ENCODE results near the gene ZNF624.

ZNF624 gene

DNA sequence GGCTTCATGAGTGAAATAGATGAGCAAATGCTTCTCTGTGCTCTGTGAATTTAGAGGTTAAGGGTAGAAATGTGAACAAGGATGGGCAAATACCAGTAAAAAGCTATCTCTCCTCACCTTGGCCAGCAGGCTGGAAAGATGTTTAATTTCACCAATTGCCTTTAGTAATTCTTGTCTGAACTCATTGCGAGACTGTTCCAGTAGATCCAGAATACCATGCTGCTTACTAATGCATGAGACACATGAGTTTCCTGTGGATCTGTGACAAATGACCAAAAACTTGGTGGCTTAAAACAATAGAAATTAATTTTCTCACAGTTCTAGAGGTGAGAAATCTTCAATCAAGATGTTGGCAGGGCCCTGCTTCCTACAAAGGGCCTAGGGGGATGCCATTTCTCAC is 9.3 kb upstream of the ZNF624 start:
- H3K4me3 ChIP-seq (ENCODE audit: low read length) = no peak overlapping the region
- no peaks in the 10 kb centered on the region for H3K9me3 ChIP-seq (ENCODE audit: control insufficient read depth, insufficient read depth, low read length)
- DNase-seq (ENCODE audit: low read depth, low spot score) = no peak
- H3K27ac ChIP-seq (ENCODE audit: low read length) = no peak overlapping the region
- H3K36me3 ChIP-seq (ENCODE audit: control insufficient read depth, insufficient read depth, low read length) = no peaks in the 10 kb centered on the region
- H3K4me1 ChIP-seq (ENCODE audit: control insufficient read depth, insufficient read depth, low read length) = no peaks in the 10 kb centered on the region
- WGBS (ENCODE audit: insufficient coverage, insufficient read length) = no CpG with 5 or more reads among the region's 1 CpG
- no peaks in the 10 kb centered on the region for H3K27me3 ChIP-seq (ENCODE audit: control insufficient read depth, insufficient read depth, low read length)

DNA sequence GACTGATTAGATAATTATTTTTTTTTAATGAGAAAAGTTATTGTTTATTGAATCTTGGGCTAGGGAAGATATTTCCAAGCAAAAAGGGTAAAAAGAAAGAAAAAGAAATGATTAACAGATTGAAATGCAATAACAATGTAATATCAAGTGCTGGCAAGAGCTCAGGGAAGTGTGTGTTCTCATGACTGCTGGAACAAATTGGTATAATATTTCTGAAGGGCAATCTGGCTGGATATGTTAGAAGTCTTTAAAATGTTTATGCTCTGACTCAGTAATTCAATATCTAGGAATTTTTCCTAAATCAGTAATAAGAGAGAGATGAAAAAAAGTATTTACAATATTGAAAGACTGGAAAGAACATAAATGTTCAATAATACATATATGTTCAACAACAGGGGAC is 7.6 kb upstream of the ZNF624 start:
- H3K9me3 ChIP-seq (ENCODE audit: control insufficient read depth, insufficient read depth, low read length) = no peaks in the 10 kb centered on the region
- DNase-seq (ENCODE audit: low read depth, low spot score) = no peak

DNA sequence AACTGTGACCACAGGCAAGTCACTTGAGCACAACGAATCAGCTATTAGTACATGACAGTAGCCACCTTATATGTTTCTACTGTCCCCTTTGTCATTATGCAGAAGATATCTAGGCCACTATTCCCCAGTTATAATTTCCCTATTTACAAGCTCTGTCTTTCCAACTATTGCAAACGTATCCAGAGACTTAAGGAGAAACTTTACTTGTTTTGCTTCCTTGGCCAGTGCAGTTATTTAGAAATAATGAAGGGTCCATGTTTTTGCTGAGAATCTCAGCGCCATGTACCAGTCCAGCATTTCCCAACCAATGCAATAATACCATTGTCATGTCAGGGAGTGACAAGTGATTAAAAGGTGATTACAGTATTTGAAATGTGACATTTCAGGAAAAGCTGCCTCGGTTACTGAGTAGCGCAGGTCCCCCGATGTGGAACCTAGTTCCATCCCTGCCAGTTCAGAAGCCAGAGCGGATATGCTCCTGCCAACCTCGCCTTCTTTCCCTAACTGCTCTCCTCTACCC is 743 bp downstream of the ZNF624 start:
- Histone ChIP-seq H3K9me3 (ENCODE audit: control insufficient read depth, insufficient read depth, low read length) (no peaks in the 10 kb centered on the region), H3K27ac (ENCODE audit: low read length) (no peak overlapping the region), H3K27me3 (ENCODE audit: control insufficient read depth, insufficient read depth, low read length) (no peaks in the 10 kb centered on the region), H3K4me1 (ENCODE audit: control insufficient read depth, insufficient read depth, low read length) (no peaks in the 10 kb centered on the region), H3K36me3 (ENCODE audit: control insufficient read depth, insufficient read depth, low read length) (no peaks in the 10 kb centered on the region), H3K4me3 (ENCODE audit: low read length) (peak overlapping the region; percentile 59)
- no peak for DNase-seq (ENCODE audit: low read depth, low spot score)
- WGBS (ENCODE audit: insufficient coverage, insufficient read length) = no CpG with 5 or more reads among the region's 8 CpGs

More for the DNA sequence above, 7.6 kb upstream of the ZNF624 start:
- no peaks in the 10 kb centered on the region for H3K36me3 ChIP-seq (ENCODE audit: control insufficient read depth, insufficient read depth, low read length)
- H3K4me1 ChIP-seq (ENCODE audit: control insufficient read depth, insufficient read depth, low read length) = no peaks in the 10 kb centered on the region
- H3K27me3 ChIP-seq (ENCODE audit: control insufficient read depth, insufficient read depth, low read length) = no peaks in the 10 kb centered on the region
- H3K4me3 ChIP-seq (ENCODE audit: low read length) = no peak overlapping the region
- H3K27ac ChIP-seq (ENCODE audit: low read length) = no peak overlapping the region

DNA sequence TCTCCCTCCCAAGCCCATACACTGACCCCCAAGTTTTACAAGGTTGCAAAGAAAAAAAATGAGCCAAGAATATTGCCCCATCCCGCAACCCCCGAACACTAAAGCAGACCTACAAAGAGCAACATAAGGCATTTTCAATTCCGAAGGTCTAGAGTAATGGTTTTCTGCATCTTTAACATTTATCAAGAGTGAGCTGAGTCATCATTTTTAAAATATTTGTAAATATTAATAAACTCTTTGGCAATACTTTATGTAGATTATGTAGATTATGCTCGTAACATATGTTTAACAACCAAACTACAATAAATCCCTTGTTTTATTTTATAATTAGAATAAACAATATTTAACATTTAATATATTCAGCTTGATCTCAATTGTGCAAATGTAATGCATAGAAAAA is 1.4 kb downstream of the ZNF624 start:
- WGBS (ENCODE audit: insufficient coverage, insufficient read length) = no CpG with 5 or more reads among the region's 4 CpGs

DNA sequence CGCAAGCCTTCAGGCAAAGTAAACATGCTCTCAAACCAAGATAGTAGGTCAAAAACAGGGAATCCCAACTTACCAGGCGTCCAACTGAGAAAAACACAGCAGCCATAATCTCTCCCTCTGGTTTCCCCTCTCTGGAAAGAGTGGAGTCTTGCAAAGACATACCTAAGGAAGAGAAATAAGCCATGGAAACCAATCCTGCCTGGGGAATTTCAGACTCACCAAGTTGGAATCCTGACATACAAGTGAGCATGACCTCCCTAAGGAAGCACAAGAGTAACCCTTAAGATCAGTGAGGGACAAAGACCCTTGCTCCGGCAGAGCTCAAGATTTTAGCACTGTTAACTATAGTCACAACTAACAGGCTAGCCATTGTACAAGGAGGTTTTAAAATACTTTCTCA is 4.1 kb downstream of the ZNF624 start:
- H3K27ac ChIP-seq (ENCODE audit: low read length) = no peak overlapping the region
- H3K36me3 ChIP-seq (ENCODE audit: control insufficient read depth, insufficient read depth, low read length) = no peaks in the 10 kb centered on the region
- H3K4me1 ChIP-seq (ENCODE audit: control insufficient read depth, insufficient read depth, low read length) = no peaks in the 10 kb centered on the region
- no CpG with 5 or more reads among the region's 3 CpGs for WGBS (ENCODE audit: insufficient coverage, insufficient read length)
- H3K9me3 ChIP-seq (ENCODE audit: control insufficient read depth, insufficient read depth, low read length) = no peaks in the 10 kb centered on the region
- DNase-seq (ENCODE audit: low read depth, low spot score) = no peak
- no peaks in the 10 kb centered on the region for H3K27me3 ChIP-seq (ENCODE audit: control insufficient read depth, insufficient read depth, low read length)
- H3K4me3 ChIP-seq (ENCODE audit: low read length) = no peak overlapping the region

More for the DNA sequence above, 1.4 kb downstream of the ZNF624 start:
- Histone ChIP-seq H3K4me3 (ENCODE audit: low read length) (no peak overlapping the region), H3K27me3 (ENCODE audit: control insufficient read depth, insufficient read depth, low read length) (no peaks in the 10 kb centered on the region), H3K36me3 (ENCODE audit: control insufficient read depth, insufficient read depth, low read length) (no peaks in the 10 kb centered on the region), H3K27ac (ENCODE audit: low read length) (no peak overlapping the region), H3K4me1 (ENCODE audit: control insufficient read depth, insufficient read depth, low read length) (no peaks in the 10 kb centered on the region), H3K9me3 (ENCODE audit: control insufficient read depth, insufficient read depth, low read length) (no peaks in the 10 kb centered on the region)
- no peak for DNase-seq (ENCODE audit: low read depth, low spot score)

DNA sequence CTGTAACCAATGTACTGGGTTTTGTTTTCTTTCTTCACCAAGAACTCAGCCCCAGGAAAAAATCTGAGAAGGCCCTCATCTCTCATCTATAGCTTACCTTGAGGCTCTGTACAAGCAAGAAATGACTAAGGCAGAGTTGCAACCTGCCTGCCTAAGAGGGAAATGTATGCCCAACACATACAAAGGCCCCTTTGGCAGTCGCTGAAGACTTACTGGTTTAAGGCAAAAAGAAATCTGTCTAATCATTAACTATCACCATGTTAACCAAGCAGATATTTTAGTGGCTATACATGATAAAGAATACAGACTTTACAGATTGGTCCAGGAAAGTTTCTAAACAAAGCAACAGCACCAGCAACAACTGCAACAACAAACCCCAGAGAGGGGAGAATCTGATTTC is 14.2 kb downstream of the ZNF624 start:
- Histone ChIP-seq H3K27me3 (ENCODE audit: control insufficient read depth, insufficient read depth, low read length) (no peaks in the 10 kb centered on the region), H3K4me1 (ENCODE audit: control insufficient read depth, insufficient read depth, low read length) (no peaks in the 10 kb centered on the region), H3K9me3 (ENCODE audit: control insufficient read depth, insufficient read depth, low read length) (no peaks in the 10 kb centered on the region), H3K27ac (ENCODE audit: low read length) (no peak overlapping the region), H3K36me3 (ENCODE audit: control insufficient read depth, insufficient read depth, low read length) (no peaks in the 10 kb centered on the region), H3K4me3 (ENCODE audit: low read length) (no peak overlapping the region)
- WGBS (ENCODE audit: insufficient coverage, insufficient read length) = no CpG with 5 or more reads among the region's 1 CpG
- no peak for DNase-seq (ENCODE audit: low read depth, low spot score)

DNA sequence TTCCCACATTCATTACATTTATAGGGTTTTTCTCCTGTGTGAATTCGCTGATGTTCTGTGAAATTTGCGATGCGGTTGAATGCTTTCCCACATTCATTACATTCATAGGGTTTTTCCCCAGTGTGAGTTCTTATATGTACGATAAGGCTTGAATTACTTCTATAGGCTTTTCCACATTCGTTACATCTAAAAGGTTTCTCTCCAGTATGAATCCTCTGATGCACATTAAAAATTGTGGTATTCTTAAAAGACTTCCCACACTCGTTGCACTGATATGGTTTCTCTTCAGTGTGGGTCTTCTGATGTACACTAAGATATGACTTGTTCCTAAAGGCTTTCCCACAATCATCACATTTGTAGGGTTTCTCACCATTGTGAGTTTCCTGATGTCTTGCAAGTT is 30.4 kb downstream of the ZNF624 start:
- WGBS (ENCODE audit: insufficient coverage, insufficient read length) = no CpG with 5 or more reads among the region's 6 CpGs
- H3K9me3 ChIP-seq (ENCODE audit: control insufficient read depth, insufficient read depth, low read length) = peaks cover 2% of the 10 kb centered on the region; the same call in 1 of the 2 replicates

DNA sequence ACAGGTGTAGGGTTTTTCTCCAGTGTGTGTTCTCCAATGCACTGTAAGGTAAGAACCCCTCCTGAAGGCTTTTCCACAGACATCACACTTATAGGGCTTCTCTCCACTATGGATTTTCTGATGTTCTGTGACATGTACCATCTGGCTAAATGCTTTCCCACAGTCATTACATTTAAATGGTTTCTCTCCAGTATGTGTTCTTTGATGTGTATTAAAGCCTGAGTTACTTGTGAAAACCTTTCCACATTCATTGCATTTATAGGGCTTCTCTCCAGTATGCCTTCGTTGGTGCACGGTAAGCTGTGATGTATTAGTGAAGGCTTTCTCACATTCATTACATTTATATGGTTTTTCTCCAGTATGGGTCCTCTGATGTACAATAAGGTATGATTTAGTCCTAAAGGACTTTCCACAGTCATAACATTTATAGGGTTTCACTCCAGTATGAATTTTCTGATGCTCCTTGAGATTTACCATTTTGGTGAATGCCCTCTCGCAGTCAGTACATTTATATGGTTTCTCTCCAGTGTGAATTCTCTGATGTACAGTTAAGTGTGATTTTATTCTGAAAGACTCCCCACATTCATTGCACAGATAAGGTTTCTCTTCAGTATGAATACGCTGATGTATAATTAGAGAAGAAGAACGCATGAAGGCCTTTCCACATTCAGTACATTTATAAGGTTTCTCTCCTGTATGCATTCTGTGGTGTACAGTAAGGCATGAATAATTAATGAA is 30.9 kb downstream of the ZNF624 start:
- Histone ChIP-seq H3K9me3 (ENCODE audit: control insufficient read depth, insufficient read depth, low read length) (peaks cover 2% of the 10 kb centered on the region; the same call in 1 of the 2 replicates), H3K4me3 (ENCODE audit: low read length) (no peak overlapping the region), H3K36me3 (ENCODE audit: control insufficient read depth, insufficient read depth, low read length) (no peaks in the 10 kb centered on the region), H3K27ac (ENCODE audit: low read length) (no peak overlapping the region), H3K27me3 (ENCODE audit: control insufficient read depth, insufficient read depth, low read length) (no peaks in the 10 kb centered on the region), H3K4me1 (ENCODE audit: control insufficient read depth, insufficient read depth, low read length) (no peaks in the 10 kb centered on the region)
- WGBS (ENCODE audit: insufficient coverage, insufficient read length) = no CpG with 5 or more reads among the region's 5 CpGs
- DNase-seq (ENCODE audit: low read depth, low spot score) = no peak

More for the DNA sequence above, 30.4 kb downstream of the ZNF624 start:
- H3K27me3 ChIP-seq (ENCODE audit: control insufficient read depth, insufficient read depth, low read length) = no peaks in the 10 kb centered on the region
- H3K36me3 ChIP-seq (ENCODE audit: control insufficient read depth, insufficient read depth, low read length) = no peaks in the 10 kb centered on the region
- no peaks in the 10 kb centered on the region for H3K4me1 ChIP-seq (ENCODE audit: control insufficient read depth, insufficient read depth, low read length)
- no peak overlapping the region for H3K27ac ChIP-seq (ENCODE audit: low read length)
- no peak for DNase-seq (ENCODE audit: low read depth, low spot score)
- H3K4me3 ChIP-seq (ENCODE audit: low read length) = no peak overlapping the region

DNA sequence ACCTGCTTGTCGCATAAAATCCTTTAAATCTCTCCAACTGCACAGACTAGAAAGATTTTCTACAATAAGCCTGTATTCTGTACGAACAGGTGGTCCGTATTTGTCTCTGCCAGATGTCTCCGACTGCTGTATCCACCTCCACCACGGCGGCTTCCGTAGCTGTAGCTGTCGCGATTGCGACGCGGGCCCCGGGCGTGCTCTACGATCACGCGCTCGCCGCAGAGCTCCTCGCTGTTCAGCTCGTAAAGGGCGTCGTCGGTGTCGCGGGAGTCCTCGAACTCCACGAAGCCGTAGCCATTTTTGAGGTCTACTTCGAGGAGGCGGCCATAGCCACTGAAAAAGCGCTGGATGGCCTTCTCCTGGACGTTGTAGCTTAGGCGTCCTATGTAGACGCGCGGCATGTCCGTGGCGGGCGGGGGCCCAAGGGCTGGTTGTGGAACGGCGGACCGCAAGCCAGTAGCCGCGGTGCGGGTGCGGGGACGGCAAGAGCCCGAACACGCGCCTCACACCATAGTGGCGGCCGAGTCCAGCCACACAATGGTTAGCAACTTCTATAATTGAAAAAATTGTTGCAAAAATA is 36.1 kb downstream of the ZNF624 start:
- no peak for DNase-seq (ENCODE audit: low read depth, low spot score)
- H3K36me3 ChIP-seq (ENCODE audit: control insufficient read depth, insufficient read depth, low read length) = no peaks in the 10 kb centered on the region
- no peaks in the 10 kb centered on the region for H3K4me1 ChIP-seq (ENCODE audit: control insufficient read depth, insufficient read depth, low read length)
- H3K27ac ChIP-seq (ENCODE audit: low read length) = no peak overlapping the region
- H3K4me3 ChIP-seq (ENCODE audit: low read length) = no peak overlapping the region
- no peaks in the 10 kb centered on the region for H3K27me3 ChIP-seq (ENCODE audit: control insufficient read depth, insufficient read depth, low read length)
- no CpG with 5 or more reads among the region's 53 CpGs for WGBS (ENCODE audit: insufficient coverage, insufficient read length)
- H3K9me3 ChIP-seq (ENCODE audit: control insufficient read depth, insufficient read depth, low read length) = no peaks in the 10 kb centered on the region; the same call in 1 of the 2 replicates

DNA sequence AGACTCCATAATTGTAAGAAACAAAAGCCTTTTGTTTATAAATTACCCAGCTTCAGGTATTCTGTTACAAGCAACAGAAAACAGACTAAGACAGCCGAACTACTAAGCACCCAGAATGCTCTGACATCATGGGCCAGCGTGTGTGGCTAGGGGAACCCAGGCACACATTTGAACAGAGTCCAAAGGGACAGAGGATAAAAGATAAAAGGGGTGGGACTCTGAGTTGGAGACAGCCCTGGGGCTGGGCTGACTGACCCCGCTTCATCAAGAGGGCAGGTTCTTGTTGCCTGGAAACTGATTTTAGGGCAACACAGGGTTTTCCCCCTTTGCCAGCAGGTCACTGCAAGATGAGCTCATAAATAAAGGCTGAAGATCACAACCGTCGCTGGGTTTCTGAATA is 54.1 kb downstream of the ZNF624 start:
- no peak for DNase-seq (ENCODE audit: low read depth, low spot score)
- Histone ChIP-seq H3K4me1 (ENCODE audit: control insufficient read depth, insufficient read depth, low read length) (no peaks in the 10 kb centered on the region), H3K4me3 (ENCODE audit: low read length) (no peak overlapping the region), H3K36me3 (ENCODE audit: control insufficient read depth, insufficient read depth, low read length) (no peaks in the 10 kb centered on the region), H3K27ac (ENCODE audit: low read length) (no peak overlapping the region), H3K27me3 (ENCODE audit: control insufficient read depth, insufficient read depth, low read length) (no peaks in the 10 kb centered on the region), H3K9me3 (ENCODE audit: control insufficient read depth, insufficient read depth, low read length) (no peaks in the 10 kb centered on the region)
- WGBS (ENCODE audit: insufficient coverage, insufficient read length) = no CpG with 5 or more reads among the region's 5 CpGs

Measured in iPS DF 6.9 (cell line).